Measurements from ENCODE around the gene KLF13.

DNA sequence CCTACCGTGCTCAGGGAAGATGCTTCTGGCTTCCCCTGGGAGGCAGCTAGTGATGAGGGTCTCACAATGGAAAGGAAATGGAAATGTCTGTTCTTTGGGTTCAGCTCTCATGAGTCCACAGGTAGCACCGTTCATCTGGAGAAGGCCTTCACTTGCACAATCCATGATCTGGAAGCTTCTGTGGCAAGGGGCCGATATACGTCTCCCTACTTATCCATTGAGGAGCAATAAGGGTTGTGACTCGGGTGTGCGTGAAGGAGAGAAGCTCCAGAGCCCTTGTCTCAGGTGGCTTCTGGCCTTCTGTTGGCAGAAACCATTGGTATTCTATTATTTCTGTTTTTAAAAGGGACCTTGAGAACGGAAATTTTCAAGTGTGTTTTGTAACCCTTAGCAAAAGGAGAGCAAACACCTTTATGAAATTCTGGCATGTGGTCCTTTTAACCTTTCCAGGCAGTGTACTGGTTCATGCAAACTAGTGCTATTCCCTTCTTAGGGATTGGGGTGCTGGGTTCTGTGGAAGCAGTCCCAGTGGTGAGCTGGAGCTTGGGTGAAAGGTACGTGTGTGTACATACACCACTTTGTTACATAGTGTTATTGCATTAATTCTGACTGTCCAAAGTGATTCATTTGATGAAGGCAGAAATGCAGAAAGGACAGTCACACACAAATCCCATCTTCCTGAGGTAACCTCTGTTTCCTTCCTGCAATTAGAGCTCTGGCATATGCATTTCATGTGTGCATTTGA is 32.5 kb downstream of the KLF13 start:
- TF ChIP-seq, protein P1, sequence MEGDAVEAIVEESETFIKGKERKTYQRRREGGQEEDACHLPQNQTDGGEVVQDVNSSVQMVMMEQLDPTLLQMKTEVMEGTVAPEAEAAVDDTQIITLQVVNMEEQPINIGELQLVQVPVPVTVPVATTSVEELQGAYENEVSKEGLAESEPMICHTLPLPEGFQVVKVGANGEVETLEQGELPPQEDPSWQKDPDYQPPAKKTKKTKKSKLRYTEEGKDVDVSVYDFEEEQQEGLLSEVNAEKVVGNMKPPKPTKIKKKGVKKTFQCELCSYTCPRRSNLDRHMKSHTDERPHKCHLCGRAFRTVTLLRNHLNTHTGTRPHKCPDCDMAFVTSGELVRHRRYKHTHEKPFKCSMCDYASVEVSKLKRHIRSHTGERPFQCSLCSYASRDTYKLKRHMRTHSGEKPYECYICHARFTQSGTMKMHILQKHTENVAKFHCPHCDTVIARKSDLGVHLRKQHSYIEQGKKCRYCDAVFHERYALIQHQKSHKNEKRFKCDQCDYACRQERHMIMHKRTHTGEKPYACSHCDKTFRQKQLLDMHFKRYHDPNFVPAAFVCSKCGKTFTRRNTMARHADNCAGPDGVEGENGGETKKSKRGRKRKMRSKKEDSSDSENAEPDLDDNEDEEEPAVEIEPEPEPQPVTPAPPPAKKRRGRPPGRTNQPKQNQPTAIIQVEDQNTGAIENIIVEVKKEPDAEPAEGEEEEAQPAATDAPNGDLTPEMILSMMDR (conservative IDR thresholded peaks at IDR 0.05; ENCODE audit: low read depth, low read length): no peak
- no peak for TF ChIP-seq EZH2 (IDR thresholded peaks at IDR 0.05; ENCODE audit: borderline replicate concordance, low read depth, low read length, poor library complexity, severe bottlenecking)
